ENCODE results near the gene L3MBTL4.

The L3MBTL4 gene

GRCh38 chr18:6289843-6290242 lies 124.9 kb downstream of the L3MBTL4 start:
- no peak for DNase-seq (ENCODE audit: low read depth, low spot score)
- CTCF ChIA-PET = no interaction called here
- POLR2A ChIA-PET = no interaction called here
- H3K4me3 ChIP-seq (ENCODE audit: low read depth, low read length) = no peak overlapping the region
- no peak for TF ChIP-seq CTCF (IDR thresholded peaks at IDR 0.05; ENCODE audit: insufficient read depth, low read length, missing control alignments)

GRCh38 chr18:6286585-6286984 lies 128.1 kb downstream of the L3MBTL4 start:
- CTCF ChIA-PET = no interaction called here

GRCh38 chr18:6284761-6285160 lies 129.9 kb downstream of the L3MBTL4 start:
- no peak for TF ChIP-seq CTCF (IDR thresholded peaks at IDR 0.05; ENCODE audit: insufficient read depth, low read length, missing control alignments)
- POLR2A ChIA-PET = no interaction called here
- DNase-seq (ENCODE audit: low read depth, low spot score) = no peak
- CTCF ChIA-PET = no interaction called here
- H3K4me3 ChIP-seq (ENCODE audit: low read depth, low read length) = no peak overlapping the region

More at GRCh38 chr18:6286585-6286984, 128.1 kb downstream of the L3MBTL4 start:
- no peak for TF ChIP-seq CTCF (IDR thresholded peaks at IDR 0.05; ENCODE audit: insufficient read depth, low read length, missing control alignments)
- POLR2A ChIA-PET = no interaction called here
- DNase-seq (ENCODE audit: low read depth, low spot score) = no peak
- no peak overlapping the region for H3K4me3 ChIP-seq (ENCODE audit: low read depth, low read length)

GRCh38 chr18:6284300-6284699 lies 130.4 kb downstream of the L3MBTL4 start:
- H3K4me3 ChIP-seq (ENCODE audit: low read depth, low read length) = no peak overlapping the region
- ChIA-PET CTCF (no interaction called here), POLR2A (no interaction called here)
- DNase-seq (ENCODE audit: low read depth, low spot score) = no peak
- no peak for TF ChIP-seq CTCF (IDR thresholded peaks at IDR 0.05; ENCODE audit: insufficient read depth, low read length, missing control alignments)

- ChIA-PET POLR2A (no interaction called here), CTCF (no interaction called here)
- TF ChIP-seq CTCF (IDR thresholded peaks at IDR 0.05; ENCODE audit: insufficient read depth, low read length, missing control alignments) = no peak
- no peak for DNase-seq (ENCODE audit: low read depth, low spot score)
- H3K4me3 ChIP-seq (ENCODE audit: low read depth, low read length) = no peak overlapping the region
These were observed 132.8 kb downstream of the L3MBTL4 start for GRCh38 chr18:6281874-6282273.

- no peak for TF ChIP-seq CTCF (IDR thresholded peaks at IDR 0.05; ENCODE audit: insufficient read depth, low read length, missing control alignments)
- CTCF ChIA-PET = no interaction called here
- H3K4me3 ChIP-seq (ENCODE audit: low read depth, low read length) = no peak overlapping the region
- DNase-seq (ENCODE audit: low read depth, low spot score) = no peak
- POLR2A ChIA-PET = no interaction called here
These were observed 134.4 kb downstream of the L3MBTL4 start for GRCh38 chr18:6280211-6280743.
